ENCODE data around the gene POU6F1. TPM values are rescaled to one million over a fixed set of nuclear protein-coding genes. Genes with fewer than 3 reads are reported as not detected.
"Not testable (repeated sequence)": the region's sequence is repeated elsewhere in the genome, so short reads cannot be mapped to it uniquely, and the experiment has no call there.

Gene POU6F1
- total RNA-seq, 1 donor from 2014 or later, result 11.6 TPM

DNA sequence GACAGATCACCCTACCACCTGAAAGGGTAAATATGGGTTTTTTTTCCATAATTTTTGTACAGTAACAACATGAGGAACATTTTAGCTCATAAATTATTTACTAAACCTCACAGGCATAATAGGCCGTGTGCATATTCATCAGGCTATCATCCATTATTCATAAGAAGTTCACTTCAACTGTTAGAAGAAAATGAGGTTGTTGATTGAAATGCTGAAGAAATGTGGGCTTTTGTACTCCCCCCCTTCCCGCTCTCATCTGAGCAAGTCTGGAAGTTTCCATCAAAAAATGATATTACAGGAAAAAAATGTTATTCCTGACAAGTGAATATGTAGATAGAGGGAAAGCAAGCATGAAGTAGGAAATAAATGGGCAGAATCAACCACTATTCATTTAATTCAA lies 7.9 kb upstream of the POU6F1 start:
- no peak overlapping the region for H3K4me3 Mint-ChIP-seq
- H3K36me3 Mint-ChIP-seq, result peaks cover 2% of the 10 kb centered on the region
- H3K27ac Mint-ChIP-seq, result no peak overlapping the region
- DNase-seq (ENCODE audit: low spot score in 2 of 2, unreplicated experiment in 2 of 2), result no peak
- H3K9me3 Mint-ChIP-seq, result no peaks in the 10 kb centered on the region
- no peaks in the 10 kb centered on the region for H3K4me1 Mint-ChIP-seq
- TF ChIP-seq, protein P1, sequence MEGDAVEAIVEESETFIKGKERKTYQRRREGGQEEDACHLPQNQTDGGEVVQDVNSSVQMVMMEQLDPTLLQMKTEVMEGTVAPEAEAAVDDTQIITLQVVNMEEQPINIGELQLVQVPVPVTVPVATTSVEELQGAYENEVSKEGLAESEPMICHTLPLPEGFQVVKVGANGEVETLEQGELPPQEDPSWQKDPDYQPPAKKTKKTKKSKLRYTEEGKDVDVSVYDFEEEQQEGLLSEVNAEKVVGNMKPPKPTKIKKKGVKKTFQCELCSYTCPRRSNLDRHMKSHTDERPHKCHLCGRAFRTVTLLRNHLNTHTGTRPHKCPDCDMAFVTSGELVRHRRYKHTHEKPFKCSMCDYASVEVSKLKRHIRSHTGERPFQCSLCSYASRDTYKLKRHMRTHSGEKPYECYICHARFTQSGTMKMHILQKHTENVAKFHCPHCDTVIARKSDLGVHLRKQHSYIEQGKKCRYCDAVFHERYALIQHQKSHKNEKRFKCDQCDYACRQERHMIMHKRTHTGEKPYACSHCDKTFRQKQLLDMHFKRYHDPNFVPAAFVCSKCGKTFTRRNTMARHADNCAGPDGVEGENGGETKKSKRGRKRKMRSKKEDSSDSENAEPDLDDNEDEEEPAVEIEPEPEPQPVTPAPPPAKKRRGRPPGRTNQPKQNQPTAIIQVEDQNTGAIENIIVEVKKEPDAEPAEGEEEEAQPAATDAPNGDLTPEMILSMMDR (IDR thresholded peaks at IDR 0.05; ENCODE audit: unreplicated experiment), result no peak
- no peaks in the 10 kb centered on the region for H3K27me3 Mint-ChIP-seq (ENCODE audit: low read depth)

DNA sequence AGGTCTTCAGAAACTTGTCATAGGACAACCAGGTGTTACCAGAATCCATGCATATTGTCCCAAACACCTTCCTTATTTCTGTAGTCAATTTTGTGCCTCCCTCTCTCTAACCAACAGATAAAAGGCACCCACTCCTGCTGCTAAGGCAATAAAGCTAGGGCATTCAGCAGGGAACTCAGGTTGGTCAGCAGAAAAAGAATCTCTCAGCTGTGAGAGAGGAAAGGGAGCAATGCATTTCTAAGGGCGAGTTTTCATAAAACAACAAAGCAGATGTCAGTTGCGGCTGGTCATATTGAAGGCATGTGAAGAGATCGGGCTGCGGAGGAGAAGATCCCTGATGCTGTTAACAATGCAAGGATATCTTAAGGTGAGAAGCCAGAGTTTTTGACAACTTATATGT lies 7.4 kb upstream of the POU6F1 start:
- Mint-ChIP-seq H3K9me3 (no peaks in the 10 kb centered on the region), H3K4me1 (no peaks in the 10 kb centered on the region), H3K36me3 (peaks cover 2% of the 10 kb centered on the region), H3K27me3 (ENCODE audit: low read depth) (no peaks in the 10 kb centered on the region), H3K27ac (no peak overlapping the region), H3K4me3 (no peak overlapping the region)
- TF ChIP-seq, protein P1 (IDR thresholded peaks at IDR 0.05; ENCODE audit: unreplicated experiment), result no peak
- DNase-seq (ENCODE audit: low spot score in 2 of 2, unreplicated experiment in 2 of 2), result no peak

DNA sequence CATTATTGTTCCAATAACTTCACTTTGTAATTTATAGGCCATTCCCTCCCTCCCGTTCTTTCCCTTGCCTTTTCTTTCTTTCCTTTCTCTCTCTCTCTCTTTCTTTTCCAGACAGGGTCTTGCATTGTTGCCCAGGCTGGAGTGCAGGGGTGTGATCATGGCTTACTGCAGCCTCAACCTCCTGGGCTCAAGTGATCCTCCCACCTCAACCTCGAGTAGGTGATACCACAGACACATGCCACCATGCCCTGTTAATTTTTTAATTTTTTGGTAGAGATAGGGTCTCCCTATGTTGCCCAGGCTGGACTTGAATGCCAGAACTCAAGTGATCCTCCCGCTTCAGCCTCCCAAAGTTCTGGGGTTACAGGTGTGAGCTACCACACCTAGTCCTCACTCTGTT lies 6.8 kb upstream of the POU6F1 start:
- DNase-seq (ENCODE audit: low spot score in 2 of 2, unreplicated experiment in 2 of 2), result no peak
- TF ChIP-seq, protein P1 (IDR thresholded peaks at IDR 0.05; ENCODE audit: unreplicated experiment), result no peak
- Mint-ChIP-seq H3K4me3 (no peak overlapping the region), H3K4me1 (no peaks in the 10 kb centered on the region), H3K36me3 (peaks cover 2% of the 10 kb centered on the region), H3K27me3 (ENCODE audit: low read depth) (no peaks in the 10 kb centered on the region), H3K9me3 (no peaks in the 10 kb centered on the region), H3K27ac (no peak overlapping the region)

DNA sequence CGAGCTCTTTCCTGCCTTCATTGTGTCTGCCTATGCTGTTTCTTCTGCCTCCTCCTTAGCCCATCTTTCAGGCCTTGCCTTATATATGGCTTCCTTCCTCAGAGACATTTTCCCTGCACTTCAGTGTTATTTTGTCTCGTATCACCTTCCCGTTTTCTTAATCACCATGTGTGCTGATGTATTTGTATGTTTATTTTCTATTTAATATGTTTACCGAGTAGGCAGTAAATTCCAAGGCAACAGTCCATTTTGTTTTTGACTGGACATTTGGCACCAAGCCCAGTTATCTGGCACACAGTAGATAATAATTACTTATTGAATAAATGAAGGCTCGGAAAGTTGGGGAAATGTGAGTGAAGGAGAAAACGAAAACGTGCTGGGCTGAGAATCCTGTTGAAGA lies 4.6 kb upstream of the POU6F1 start:
- peaks cover 2% of the 10 kb centered on the region for H3K36me3 Mint-ChIP-seq

DNA sequence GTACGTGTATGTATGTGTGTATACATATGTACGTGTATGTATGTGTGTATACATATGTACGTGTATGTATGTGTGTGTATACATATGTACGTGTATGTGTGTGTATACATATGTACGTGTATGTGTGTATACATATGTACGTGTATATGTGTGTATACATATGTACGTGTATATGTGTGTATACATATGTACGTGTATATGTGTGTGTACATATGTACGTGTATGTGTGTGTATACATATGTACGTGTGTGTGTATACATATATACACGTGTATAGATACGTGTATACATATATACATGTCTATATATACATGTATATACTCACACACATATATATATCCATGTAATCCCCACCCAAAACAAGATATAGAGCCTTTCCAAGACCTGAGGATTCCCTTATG lies 2.0 kb upstream of the POU6F1 start:
- not testable (repeated sequence) for DNase-seq (ENCODE audit: low spot score in 2 of 2, unreplicated experiment in 2 of 2); H3K9me3 Mint-ChIP-seq; H3K27ac Mint-ChIP-seq; H3K36me3 Mint-ChIP-seq; H3K27me3 Mint-ChIP-seq (ENCODE audit: low read depth); H3K4me3 Mint-ChIP-seq
- H3K4me1 Mint-ChIP-seq, result peaks cover 13% of the 10 kb centered on the region

More for the DNA sequence above, 4.6 kb upstream of the POU6F1 start:
- Mint-ChIP-seq H3K27ac (peak overlapping the region; percentile 25), H3K4me1 (peaks cover 13% of the 10 kb centered on the region), H3K4me3 (no peak overlapping the region), H3K9me3 (no peaks in the 10 kb centered on the region), H3K27me3 (ENCODE audit: low read depth) (no peaks in the 10 kb centered on the region)
- DNase-seq (ENCODE audit: low spot score in 2 of 2, unreplicated experiment in 2 of 2), result no peak
- TF ChIP-seq, protein P1 (IDR thresholded peaks at IDR 0.05; ENCODE audit: unreplicated experiment), result no peak

DNA sequence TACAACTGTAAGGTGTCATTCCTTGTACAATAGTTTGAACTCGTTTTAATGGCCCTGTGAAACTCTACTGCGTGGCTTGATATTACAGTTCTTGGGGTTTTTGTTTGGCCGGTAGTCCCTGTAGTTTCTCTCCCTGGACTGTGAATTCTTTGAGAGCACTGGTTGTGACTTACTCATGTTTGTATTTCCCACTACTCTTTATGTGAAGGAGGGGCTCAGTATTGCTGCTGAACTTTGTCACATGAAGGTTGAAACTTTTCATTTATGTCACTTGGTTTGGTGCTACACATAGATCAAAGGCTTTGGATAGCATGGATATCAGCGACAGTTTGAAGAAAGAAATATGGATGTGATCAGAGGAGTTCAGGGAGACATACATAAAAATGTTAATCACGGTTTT lies 1.5 kb upstream of the POU6F1 start:
- H3K36me3 Mint-ChIP-seq, result no peaks in the 10 kb centered on the region
- TF ChIP-seq, protein P1 (IDR thresholded peaks at IDR 0.05; ENCODE audit: unreplicated experiment), result no peak
- H3K4me3 Mint-ChIP-seq, result peak overlapping the region; percentile 79
- peaks cover 13% of the 10 kb centered on the region for H3K4me1 Mint-ChIP-seq
- peak overlapping the region; percentile 63 for H3K27ac Mint-ChIP-seq
- no peak for DNase-seq (ENCODE audit: low spot score in 2 of 2, unreplicated experiment in 2 of 2)
- H3K9me3 Mint-ChIP-seq, result no peaks in the 10 kb centered on the region
- no peaks in the 10 kb centered on the region for H3K27me3 Mint-ChIP-seq (ENCODE audit: low read depth)
